Measurements from ENCODE around the gene WAC.
"Not testable (repeated sequence)": the region's sequence is repeated elsewhere in the genome, so short reads cannot be mapped to it uniquely, and the experiment has no call there.

WAC gene

DNA sequence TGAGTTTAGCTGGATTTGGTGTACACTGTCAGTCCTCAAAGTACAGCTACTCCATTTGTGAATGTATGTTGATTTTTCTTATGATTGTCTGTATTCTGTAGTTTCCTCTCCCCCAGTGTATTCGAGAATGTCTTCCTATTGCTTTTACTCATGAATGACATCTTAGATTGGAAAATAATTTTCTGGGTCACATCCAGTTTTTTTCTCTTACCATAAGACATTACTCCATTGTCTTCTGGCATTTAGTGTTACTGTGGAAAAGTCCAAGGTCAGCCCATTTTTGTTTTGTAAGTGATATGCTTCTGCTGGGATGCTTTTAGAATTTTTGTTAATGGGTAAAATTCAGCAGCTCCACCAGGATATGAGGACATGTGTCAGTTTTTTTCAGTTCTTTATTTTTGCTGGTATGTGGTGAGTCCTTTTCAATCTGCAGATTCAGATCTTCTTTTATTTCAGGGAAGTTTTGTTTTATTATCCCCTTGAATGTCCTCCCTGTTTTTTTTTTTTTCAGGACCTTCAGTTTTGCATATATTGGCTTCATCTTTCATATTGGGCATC is 33.6 kb downstream of the WAC start:
- DNase-seq (ENCODE audit: low read depth in 2 of 2), result no peak

GRCh38 chr10:28569506-28570159 is 36.7 kb downstream of the WAC start:
- no peak for DNase-seq (ENCODE audit: low read depth in 2 of 2)

DNA sequence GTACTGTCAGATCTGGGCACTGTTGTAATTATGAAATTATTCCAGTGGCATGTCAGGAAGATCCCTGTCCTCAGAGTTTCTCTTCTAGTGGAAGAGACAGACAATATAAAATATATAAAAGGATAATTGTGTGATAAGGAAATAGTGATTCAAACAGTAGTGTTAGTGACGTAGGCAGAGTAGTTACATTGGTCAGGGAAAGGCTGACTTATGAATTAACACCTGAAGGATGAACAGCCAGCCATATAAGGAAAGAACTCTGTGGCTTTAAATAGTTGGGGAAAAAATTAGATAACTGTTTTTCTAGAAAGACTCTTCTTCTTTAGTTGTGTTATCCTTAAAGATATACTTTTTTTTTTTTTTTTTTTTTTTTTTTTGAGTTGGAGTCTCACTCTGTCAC is 37.7 kb downstream of the WAC start:
- DNase-seq (ENCODE audit: low read depth in 2 of 2), result no peak

GRCh38 chr10:28571265-28571664 is 38.3 kb downstream of the WAC start:
- no peak for DNase-seq (ENCODE audit: low read depth in 2 of 2)

DNA sequence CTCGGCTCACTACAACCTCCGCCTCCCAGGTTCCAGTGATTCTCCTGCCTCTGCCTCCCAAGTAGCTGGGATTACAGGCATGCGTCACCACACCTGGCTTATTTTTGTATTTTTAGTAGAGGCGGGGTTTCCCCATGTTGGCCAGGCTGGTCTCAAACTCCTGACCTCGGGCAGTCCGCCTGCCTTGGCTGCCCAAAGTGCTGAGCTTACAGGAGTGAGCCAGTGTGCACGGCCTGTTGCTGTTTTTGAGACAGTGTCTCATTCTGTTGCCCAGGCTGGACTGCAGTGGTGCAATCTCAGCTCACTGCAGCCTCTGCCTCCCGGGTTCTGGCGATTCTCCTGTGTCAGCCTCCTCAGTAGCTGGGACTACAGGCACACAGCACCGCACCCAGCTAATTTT is 41.3 kb downstream of the WAC start:
- DNase-seq (ENCODE audit: low read depth in 2 of 2), result not testable (repeated sequence)

DNA sequence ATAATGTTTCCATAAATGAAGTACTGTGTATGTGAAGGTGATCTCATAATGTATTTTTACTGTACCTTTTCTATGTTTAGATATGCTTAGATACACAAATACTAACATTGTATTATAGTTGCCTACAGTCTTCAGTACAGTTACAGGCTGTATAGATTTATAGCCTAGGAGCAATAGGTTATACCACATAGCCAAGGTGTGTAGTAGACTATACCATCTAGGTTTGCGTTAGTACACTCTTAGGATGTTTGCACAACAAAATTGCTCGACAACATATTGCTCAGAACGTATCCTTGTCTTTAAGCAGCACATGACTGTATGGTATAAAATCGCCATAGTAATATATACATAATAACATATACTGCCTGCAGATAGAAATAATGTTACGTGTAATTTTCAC is 42.9 kb downstream of the WAC start:
- no peak for DNase-seq (ENCODE audit: low read depth in 2 of 2)

DNA sequence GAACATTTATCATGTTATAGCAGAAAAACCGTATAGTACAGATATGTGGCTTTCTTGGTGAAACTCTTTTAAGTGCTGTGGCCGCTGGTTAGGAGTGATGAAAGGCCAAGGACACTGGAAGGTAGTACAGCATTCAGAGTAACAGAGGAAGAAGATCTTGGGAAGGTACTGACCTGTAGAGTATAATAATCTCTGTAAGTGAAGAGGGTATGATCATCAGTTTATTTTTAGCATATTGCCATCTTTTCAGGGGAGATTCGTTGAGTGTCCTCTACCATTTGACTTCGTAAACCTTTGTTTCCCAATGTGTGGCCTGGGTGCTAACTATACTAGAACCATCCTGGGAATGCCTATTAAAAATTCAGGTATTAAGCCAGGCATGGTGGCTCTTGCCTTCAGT is 44.6 kb downstream of the WAC start:
- no peak for DNase-seq (ENCODE audit: low read depth in 2 of 2)

DNA sequence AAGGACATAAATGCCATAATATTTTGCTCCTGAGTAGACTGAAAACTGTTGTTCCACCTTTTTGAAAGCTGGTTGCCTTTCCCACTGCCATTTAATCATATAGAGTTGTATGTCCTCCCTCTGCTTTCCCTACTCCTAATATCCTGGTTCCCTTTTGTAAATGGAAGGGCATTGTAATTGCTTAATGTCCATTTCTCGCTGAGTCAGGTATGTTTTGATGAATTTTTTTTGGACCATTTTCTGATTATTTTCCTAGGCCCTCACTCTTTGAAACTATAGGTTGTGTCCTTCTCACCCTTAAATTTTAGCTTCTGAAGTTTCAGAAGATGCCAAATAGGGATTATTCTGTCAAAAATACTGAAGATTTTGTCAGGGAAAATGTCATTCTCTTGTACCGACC is 45.5 kb downstream of the WAC start:
- DNase-seq (ENCODE audit: low read depth in 2 of 2), result no peak

DNA sequence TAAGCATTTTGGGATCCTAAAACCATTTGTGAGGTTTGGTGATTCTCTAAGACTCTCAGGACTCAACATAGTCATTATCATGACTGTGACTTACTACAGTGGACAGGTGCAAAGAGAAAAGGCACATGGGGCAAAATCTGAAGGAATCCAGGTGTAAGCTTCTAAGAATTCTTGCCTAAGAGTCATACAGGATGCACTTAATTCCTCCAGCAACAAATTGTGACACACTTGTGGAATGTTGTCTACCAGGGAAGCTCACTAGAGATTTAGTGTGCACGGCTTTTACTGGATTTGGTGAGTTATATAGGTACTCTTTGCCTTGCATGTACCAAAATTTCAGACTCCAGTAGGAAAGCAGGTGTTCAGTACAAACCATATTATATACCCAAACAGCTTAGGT is 47.9 kb downstream of the WAC start:
- DNase-seq (ENCODE audit: low read depth in 2 of 2), result no peak

DNA sequence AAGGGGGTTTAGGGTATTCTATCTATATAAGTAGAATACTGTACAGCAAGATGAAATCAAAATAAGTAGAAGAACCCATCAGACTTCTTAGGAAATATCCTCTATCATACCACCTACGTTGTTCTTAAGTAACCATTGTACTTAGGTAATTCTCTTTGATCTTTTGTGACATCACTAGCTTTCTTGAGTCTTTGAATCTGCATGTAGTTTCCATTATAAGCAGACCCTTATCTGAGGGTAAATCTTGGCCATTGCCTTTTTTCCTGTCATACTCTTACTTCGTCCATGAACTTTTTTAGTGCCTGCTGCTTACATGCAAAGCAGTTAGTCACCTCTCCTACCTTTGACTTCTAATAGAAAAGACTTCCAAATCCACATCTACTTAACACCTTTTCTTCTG is 49.0 kb downstream of the WAC start:
- no peak for DNase-seq (ENCODE audit: low read depth in 2 of 2)

- DNase-seq (ENCODE audit: low read depth in 2 of 2), result no peak
These were observed 52.2 kb downstream of the WAC start for GRCh38 chr10:28585076-28585475.

DNA sequence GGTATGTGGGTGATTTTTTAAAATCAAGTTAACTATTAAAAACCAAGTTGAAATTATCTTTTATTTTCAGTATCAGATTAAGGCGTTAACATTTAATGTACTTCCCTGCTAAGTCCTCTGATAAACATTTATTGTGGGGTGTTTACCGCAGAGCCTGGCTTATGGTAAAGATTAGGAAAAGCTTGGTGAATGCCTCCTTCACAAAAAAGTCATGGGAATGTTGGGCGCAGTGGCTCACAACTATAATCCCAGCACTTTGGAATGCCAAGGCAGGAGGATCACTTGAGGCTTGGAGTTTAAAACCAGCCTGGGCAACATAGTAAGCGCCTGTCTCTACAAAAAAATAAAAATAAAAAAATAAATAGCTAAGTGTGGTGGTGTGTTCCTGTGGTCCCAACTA is 53.3 kb downstream of the WAC start:
- DNase-seq (ENCODE audit: low read depth in 2 of 2), result no peak

DNA sequence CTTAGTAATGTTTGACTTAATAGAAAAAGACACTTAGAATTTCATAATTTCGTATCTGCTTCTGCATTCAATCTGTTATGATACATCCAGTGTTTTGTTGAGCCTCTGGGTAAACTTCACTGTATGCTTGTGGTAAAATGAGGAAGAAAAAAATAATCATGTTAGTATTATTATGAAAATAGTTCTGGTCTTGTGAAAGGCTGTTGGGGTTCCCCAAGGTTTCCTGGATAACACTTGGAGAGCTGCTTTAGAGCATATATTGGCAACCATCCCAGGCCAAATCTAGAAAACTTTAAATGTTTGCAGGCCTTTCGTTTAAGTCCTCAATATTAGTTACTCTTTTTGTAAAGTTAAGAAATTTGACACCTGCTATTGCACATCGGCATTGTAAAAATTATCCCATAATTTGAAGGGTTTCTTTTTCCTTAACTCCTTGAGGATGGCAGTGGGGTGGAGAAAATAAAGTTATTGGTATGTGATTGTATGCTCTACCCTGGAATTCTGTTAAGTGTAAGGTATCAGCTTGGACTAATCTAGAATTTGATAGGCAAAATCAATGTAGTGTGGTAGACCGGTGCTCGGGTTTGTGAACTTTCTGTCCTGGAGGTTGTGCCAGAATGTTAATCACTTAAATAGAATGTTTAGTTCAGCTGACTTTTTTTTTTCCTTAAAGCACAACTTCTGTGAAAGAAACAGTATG is 54.5 kb downstream of the WAC start:
- DNase-seq (ENCODE audit: low read depth in 2 of 2), result no peak

- no peak for DNase-seq (ENCODE audit: low read depth in 2 of 2)
These were observed 55.0 kb downstream of the WAC start for GRCh38 chr10:28587970-28588290.

DNA sequence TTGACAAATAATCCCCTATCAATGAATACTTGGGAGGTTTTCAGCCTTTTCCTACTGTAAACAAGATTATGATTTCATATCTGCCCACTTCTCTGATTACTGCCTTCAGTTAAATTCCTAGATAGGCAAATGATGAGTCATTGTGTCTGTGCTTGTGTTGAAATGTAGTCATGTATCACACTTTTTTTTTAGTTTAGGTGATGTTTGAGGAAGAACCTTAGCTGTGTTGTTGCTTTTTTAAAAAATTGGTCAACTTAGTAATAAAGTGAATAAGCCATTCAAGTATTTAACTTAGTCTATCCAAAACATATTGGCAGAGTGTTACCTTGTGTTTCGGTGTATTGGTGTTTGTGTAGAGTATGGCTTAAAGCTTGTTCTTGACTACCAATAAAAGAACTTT is 60.0 kb downstream of the WAC start:
- no peak for DNase-seq (ENCODE audit: low read depth in 2 of 2)

- DNase-seq (ENCODE audit: low read depth in 2 of 2), result no peak
These were observed 60.9 kb downstream of the WAC start for GRCh38 chr10:28593811-28594210.

- DNase-seq (ENCODE audit: low read depth in 2 of 2), result no peak
These were observed 61.5 kb downstream of the WAC start for GRCh38 chr10:28594406-28594805.

- DNase-seq (ENCODE audit: low read depth in 2 of 2), result no peak
These were observed 62.7 kb downstream of the WAC start for GRCh38 chr10:28595613-28596012.

GRCh38 chr10:28600056-28600455 is 67.1 kb downstream of the WAC start:
- no peak for DNase-seq (ENCODE audit: low read depth in 2 of 2)

- DNase-seq (ENCODE audit: low read depth in 2 of 2), result no peak
These were observed 68.1 kb downstream of the WAC start for GRCh38 chr10:28601012-28601411.

GRCh38 chr10:28604567-28605536 is 71.9 kb downstream of the WAC start:
- no peak for DNase-seq (ENCODE audit: low read depth in 2 of 2)

DNA sequence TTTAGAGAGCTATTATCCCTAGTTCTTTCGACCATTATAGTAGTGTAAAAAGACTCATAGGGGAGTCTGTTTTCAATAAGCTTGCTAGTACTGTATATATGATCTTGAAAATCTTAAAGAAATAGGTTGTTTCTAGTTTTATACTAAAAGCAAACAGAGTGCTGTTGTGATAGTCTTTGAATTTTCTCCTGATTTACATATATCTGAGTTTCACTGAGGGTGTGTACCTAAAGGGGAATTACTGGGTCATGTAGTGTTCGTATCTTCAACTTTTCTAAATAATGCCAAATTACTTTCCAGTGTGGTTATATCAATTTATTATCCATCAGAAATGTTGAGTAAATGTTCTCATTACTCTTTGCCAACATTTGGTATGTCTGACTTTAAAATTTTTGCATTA is 73.7 kb downstream of the WAC start:
- no peak for DNase-seq (ENCODE audit: low read depth in 2 of 2)
